ENCODE data around the gene MAPK1IP1L.

Gene MAPK1IP1L

GRCh38 chr14:55098561-55098898 is 47.1 kb downstream of the MAPK1IP1L start:
- no peak for DNase-seq

GRCh38 chr14:55099756-55100155 is 48.3 kb downstream of the MAPK1IP1L start:
- DNase-seq = no peak

- DNase-seq = no peak
Measured at GRCh38 chr14:55101698-55102097, 50.3 kb downstream of the MAPK1IP1L start.

GRCh38 chr14:55102141-55102621 is 50.7 kb downstream of the MAPK1IP1L start:
- peak; percentile 26 for DNase-seq

GRCh38 chr14:55103005-55103640 is 51.7 kb downstream of the MAPK1IP1L start:
- no peak for DNase-seq

- no peak for DNase-seq
Measured at GRCh38 chr14:55103971-55104954, 52.8 kb downstream of the MAPK1IP1L start.

GRCh38 chr14:55105991-55106390 is 54.5 kb downstream of the MAPK1IP1L start:
- no peak for DNase-seq

GRCh38 chr14:55107766-55108554 is 56.5 kb downstream of the MAPK1IP1L start:
- DNase-seq = no peak

GRCh38 chr14:55109836-55110235 is 58.4 kb downstream of the MAPK1IP1L start:
- no peak for DNase-seq

- no peak for DNase-seq
Measured at GRCh38 chr14:55111122-55111708, 59.8 kb downstream of the MAPK1IP1L start.

- DNase-seq = no peak
Measured at GRCh38 chr14:55114720-55115119, 63.3 kb downstream of the MAPK1IP1L start.

GRCh38 chr14:55115460-55115859 is 64.0 kb downstream of the MAPK1IP1L start:
- DNase-seq = no peak

- no peak for DNase-seq
Measured at GRCh38 chr14:55115861-55116245, 64.4 kb downstream of the MAPK1IP1L start.

GRCh38 chr14:55116246-55117030 is 65.0 kb downstream of the MAPK1IP1L start:
- DNase-seq = no peak

- peak; percentile 12 for DNase-seq
Measured at GRCh38 chr14:55117803-55118441, 66.5 kb downstream of the MAPK1IP1L start.

- DNase-seq = no peak
Measured at GRCh38 chr14:55118761-55119160, 67.3 kb downstream of the MAPK1IP1L start.

Data from SIG-M5 (cell line).